ENCODE results near the gene UBFD1.
"Not testable (repeated sequence)": the region's sequence is repeated elsewhere in the genome, so short reads cannot be mapped to it uniquely, and the experiment has no call there.

The UBFD1 gene

DNA sequence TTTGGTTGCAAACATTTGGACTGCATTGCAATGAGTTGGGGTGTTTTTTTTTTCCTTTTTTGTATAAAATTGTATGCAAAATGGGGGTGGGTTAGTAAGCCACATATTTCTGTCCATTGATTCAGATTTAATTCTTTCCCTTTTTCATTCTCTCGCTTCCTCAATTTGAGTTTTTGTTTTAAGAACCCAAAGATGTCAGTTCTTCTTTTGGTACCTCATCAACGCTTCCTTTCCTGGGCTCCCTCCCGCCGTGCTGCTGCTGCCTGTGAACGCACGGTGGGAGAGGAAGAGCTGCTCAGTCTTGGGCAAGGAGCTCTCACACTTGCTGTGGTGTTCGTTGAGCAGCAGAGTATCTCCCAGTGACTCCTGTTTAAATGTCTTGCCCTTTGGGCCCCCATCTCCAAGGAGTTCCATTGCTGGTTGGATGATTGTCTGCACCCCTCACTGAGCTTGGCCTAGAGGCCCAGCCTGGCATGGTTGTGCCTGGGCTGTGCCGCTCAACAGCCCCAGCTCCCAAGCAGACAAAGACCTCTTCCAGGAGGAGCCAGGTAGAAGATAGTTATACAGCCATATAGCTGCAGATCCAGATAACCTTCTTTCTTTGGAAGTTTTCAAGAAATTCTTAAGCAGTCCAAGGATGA is 13.6 kb downstream of the UBFD1 start:
- no peak for DNase-seq

- DNase-seq: no peak
Observed at GRCh38 chr16:23571895-23572294, 14.4 kb downstream of the UBFD1 start.

- no peak for DNase-seq
Observed at GRCh38 chr16:23572394-23572793, 14.9 kb downstream of the UBFD1 start.

- DNase-seq: no peak
Observed at GRCh38 chr16:23573817-23574216, 16.3 kb downstream of the UBFD1 start.

- DNase-seq: no peak
Observed at GRCh38 chr16:23575834-23576233, 18.3 kb downstream of the UBFD1 start.

GRCh38 chr16:23577493-23577892 is 20.0 kb downstream of the UBFD1 start:
- DNase-seq: no peak

DNA sequence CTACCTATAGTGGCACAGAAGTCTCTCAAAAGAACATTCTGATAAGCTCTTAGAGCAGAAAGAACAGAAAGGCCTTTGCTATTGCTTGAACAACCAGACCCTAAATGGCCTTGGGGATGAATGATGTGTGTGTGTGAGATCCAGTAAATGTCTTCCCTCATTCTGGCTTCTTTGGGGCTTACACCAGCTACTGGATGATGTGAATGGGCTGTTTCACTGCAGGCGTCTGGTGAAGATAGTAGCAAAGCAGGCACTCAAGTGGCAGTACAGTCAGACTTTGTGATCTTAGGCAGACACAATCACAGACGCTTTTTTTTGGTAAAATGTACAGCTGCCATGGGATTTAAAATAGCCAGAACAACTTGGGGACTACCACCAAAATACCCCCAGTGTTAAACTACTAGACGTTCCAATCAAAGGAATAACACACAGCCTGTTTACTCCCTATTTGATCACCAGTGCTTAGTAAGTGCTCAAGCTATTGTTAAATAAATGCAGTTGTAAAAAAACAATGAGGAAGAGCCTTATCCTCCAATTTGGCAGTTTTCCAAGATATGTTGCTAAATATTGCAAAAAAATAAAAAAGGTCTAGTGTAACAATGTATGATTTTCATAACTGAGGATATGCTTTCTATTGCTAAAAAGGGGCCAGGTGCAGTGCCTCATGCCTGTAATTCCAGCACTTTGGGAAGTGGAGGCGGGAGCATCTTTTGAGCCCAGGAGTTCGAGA is 20.7 kb downstream of the UBFD1 start:
- no peak for DNase-seq

DNA sequence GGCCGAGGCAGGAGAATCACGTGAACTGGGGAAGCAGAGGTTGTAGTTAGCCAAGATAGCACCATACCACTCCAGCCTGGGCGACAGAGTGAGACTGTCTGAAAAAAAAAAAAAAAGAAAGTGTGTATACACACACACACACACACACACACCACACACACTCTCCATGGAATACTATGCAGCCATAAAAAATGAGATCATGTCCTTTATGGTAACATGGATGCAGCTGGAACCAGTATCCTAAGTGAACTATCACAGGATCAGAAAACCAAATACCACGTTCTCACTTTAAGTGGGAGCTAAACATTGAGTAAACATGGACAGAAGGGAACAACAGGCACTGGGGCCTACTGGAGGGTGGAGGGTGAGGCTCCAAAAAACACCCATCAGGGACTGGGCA is 21.8 kb downstream of the UBFD1 start:
- no peak for DNase-seq

- no peak for DNase-seq
Observed at GRCh38 chr16:23580391-23580790, 22.9 kb downstream of the UBFD1 start.

GRCh38 chr16:23581764-23582163 is 24.2 kb downstream of the UBFD1 start:
- no peak for DNase-seq

GRCh38 chr16:23583271-23583670 is 25.7 kb downstream of the UBFD1 start:
- not testable (repeated sequence) for DNase-seq

DNA sequence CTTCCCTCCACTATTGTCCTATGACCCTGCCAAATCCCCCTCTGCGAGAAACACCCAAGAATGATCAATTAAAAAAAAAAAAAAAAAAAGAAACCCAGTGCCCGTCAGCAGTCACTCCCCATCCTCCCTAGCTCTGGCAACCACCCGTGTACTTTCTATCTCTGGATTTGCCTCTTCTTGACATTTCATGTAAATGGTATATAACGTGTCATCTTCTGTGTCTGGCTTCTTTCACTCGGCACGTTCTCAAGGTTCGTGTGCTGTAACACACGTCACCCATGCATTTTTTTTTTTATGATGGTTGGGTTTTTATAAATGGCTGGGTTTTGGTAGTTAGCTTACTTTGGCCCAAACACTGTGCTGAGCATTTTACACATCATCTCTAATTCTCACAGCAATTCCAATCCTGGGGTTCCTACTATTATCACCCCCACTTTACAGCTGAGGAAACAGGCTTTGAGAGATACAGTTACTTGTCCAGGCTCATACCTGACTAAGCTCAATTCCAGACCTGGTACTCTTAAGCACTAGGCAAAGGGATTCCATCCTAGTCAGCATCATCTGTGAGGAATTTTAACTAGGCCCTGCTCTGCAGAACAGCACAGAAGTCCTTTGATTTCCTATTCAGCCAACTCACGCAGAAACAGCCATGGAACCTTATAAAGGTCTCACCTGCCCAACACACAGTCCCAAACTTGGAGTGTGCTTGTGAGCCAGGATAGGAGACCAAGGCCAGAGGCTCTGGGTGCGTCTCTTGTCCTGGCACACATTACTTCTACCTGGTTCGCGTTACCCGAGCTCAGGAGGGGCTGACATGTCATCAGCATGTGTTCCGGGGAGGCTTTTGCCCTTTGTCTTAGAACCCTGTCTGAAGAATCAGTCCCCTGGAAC is 26.9 kb downstream of the UBFD1 start:
- no peak for DNase-seq

DNA sequence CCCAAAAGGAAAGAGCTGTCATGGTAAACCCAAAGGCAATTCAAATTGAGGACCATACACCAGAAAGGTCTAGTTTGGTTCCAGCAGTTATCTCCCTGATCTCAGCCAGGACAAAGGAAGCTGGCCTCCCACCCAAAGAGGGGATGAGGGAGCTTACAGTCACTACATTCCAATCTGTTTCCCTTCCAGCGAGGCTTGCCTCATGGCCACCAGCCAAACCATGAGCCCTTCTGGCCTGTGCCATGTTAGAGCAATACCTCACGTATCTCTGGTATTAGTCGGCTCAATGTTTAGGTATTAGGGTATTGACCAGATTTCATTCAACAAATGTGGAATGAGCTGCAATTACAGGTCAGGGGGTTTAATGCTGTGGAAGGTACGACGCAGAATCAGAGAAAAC is 30.2 kb downstream of the UBFD1 start:
- DNase-seq: no peak

DNA sequence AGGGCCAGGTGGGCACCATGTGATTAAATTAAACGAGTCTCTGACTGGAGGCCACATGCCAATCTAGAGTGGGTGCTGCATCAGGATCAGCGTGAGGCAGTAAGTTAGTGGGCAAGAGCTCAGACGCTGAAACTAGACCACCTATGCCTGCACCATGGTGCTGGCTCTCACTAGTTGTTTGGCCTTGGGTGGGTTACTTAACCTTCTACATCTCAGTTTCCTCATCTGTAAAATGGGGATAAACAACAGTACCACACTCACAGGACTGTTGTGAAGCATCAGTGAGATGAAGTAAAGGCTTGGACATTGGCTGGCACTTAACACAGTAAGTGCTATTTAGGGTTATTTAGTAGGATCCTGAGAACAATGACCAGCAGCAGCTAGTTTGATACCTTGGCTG is 32.7 kb downstream of the UBFD1 start:
- no peak for DNase-seq

- no peak for DNase-seq
Observed at GRCh38 chr16:23594186-23594585, 36.7 kb downstream of the UBFD1 start.

- no peak for DNase-seq
Observed at GRCh38 chr16:23595246-23595950, 37.9 kb downstream of the UBFD1 start.

- DNase-seq: peak; percentile 86
Observed at GRCh38 chr16:23595951-23596720, 38.6 kb downstream of the UBFD1 start, which contains the start of gene NDUFAB1. Gene NDUFAB1 (minus strand): TSS chr16:23596316. CDS start chr16:23596290, 26 bp downstream.

- no peak for DNase-seq
Observed at GRCh38 chr16:23597003-23597756, 39.7 kb downstream of the UBFD1 start.

- DNase-seq: no peak
Observed at GRCh38 chr16:23607726-23608125, 50.2 kb downstream of the UBFD1 start.

DNA sequence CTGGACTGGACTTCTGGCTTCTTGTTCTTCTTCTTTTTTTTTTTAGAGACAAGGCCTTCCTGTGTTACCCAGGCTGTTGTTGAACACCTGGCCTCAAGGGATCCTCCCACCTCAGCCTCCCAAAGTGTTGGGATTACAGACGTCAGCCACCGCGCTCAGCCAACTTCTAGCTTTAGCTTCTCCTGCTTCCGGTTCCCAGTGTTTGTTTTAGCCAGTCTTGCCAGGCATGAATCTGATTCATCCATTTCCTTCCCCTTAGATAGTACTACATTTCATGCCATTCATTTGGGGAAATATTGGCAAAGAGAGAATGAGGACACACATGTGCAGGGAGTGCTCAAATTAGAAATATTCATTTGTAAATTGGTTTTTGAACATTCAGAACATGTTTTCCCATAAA is 50.7 kb downstream of the UBFD1 start:
- no peak for DNase-seq

DNA sequence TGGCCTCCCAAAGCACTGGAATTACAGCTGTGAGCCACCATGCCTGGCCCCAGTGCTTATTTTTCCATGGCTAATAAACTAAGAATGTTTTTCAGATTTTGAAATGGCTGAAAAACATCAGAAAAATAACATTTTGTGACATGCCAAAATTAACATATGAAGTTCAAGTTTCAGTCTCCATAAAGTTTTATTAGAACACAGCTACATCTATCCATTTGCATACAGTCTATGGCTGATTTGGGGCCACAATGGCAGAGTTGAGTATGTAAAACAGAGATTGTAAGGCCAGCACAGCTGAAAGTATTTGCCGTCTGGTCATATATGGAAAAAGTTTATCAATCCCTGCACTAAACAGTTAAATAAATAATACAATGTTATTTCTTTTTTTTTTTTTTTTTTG is 52.4 kb downstream of the UBFD1 start:
- no peak for DNase-seq
